ENCODE data around the gene LRRC3C.

Gene LRRC3C

DNA sequence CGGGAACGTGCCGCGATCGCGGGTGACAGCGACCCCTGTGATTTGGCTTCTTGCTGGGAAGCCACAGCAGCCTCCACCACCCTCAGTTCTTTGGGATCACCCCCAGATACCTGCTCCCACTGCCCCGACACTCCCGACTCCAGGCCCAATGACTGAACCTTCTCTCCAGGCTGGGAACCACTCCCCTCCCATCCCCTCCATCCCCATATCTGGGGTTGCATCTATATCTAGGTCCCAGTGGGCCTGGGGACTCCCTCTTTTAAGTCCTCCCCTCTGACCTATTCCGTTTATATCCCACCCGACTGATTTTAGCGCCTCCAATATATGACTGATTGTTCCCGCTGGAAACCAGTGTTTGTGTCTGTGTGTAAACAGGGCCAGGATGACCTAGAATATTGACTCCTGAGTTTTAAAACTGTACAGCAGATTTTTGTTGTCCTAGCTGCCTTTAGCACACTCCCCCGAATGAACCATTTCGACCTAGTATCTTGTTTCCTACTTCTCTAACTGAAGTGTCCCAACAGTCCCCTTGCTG is 53.7 kb downstream of the LRRC3C start:
- peak; percentile 8 for TF ChIP-seq CTCF (IDR thresholded peaks at IDR 0.05; ENCODE audit: insufficient read depth, low read length, poor library complexity, severe bottlenecking)
- H3K36me3 ChIP-seq (ENCODE audit: control insufficient read depth, insufficient read depth, low read length): peaks cover 15% of the 10 kb centered on the region
- peak overlapping the region; percentile 99 for H3K4me3 ChIP-seq (replicated peaks; ENCODE audit: low read depth, low read length)
- DNase-seq (ENCODE audit: extremely low read depth, insufficient read length): no peak
- H3K27me3 ChIP-seq (replicated peaks; ENCODE audit: control insufficient read depth, insufficient read depth, low read length): no peaks in the 10 kb centered on the region

DNA sequence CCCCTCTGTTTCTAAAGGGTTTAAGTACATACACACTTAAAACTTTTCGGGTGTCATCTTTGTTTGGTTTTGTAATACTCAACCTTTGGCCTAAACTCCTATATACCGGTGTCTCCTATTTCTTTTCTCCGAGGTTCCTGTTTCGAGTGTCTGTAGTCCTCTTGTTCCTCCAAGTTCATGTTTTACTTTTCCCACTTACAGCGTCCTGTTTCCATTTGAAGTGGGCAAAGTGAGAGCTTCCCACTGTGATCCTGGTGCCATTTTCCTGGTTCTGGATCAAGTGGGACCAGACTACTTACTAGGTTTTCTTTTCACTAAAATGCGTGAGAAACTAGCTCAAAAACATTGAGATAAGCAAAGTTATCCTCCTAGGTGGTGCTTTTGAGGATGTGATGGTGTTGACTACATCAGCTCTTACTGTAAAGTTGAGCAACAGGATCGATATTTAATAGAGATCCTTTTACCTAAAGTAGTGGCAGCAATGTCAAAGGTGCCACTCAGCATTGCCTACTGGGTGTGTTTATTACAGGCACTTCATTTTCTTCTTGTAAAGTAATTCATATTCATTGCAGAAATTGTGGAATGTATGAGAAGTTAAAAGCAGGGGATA is 54.3 kb downstream of the LRRC3C start:
- TF ChIP-seq CTCF (IDR thresholded peaks at IDR 0.05; ENCODE audit: insufficient read depth, low read length, poor library complexity, severe bottlenecking): no peak

DNA sequence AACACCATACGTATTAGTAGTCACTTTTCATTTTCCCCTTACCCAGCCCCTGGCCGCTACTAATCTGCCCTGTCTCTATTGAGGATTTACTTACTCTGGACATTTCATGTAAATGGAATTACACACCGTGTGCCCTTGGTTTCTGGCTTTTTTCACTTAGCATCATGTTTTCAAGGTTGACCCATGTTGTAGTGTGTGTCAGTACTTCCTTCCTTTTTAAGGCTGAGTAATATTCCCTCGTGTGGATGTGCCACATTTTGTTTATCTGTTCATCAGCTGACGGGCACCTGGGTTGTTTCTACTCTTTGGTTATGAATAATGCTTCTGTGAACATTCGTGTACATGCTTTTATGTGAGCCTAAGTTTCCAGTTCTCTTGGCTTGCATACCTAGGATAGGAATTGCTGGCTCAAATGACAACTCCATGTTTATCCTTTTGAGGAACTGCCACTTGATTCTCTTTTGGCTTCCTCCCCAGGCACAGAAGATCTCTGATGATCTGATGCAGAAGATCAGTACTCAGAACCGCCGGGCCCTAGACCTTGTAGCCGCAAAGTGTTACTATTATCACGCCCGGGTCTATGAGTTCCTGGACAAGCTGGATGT is 60.8 kb downstream of the LRRC3C start:
- TF ChIP-seq CTCF (IDR thresholded peaks at IDR 0.05; ENCODE audit: insufficient read depth, low read length, poor library complexity, severe bottlenecking): no peak
- Histone ChIP-seq H3K36me3 (ENCODE audit: control insufficient read depth, insufficient read depth, low read length) (peaks cover 53% of the 10 kb centered on the region), H3K4me3 (replicated peaks; ENCODE audit: low read depth, low read length) (no peak overlapping the region), H3K27me3 (replicated peaks; ENCODE audit: control insufficient read depth, insufficient read depth, low read length) (no peaks in the 10 kb centered on the region)
- DNase-seq (ENCODE audit: extremely low read depth, insufficient read length): no peak

More for the DNA sequence above, 54.3 kb downstream of the LRRC3C start:
- Histone ChIP-seq H3K36me3 (ENCODE audit: control insufficient read depth, insufficient read depth, low read length) (peaks cover 19% of the 10 kb centered on the region), H3K27me3 (replicated peaks; ENCODE audit: control insufficient read depth, insufficient read depth, low read length) (no peaks in the 10 kb centered on the region), H3K4me3 (replicated peaks; ENCODE audit: low read depth, low read length) (peak overlapping the region; percentile 99)
- DNase-seq (ENCODE audit: extremely low read depth, insufficient read length): no peak

DNA sequence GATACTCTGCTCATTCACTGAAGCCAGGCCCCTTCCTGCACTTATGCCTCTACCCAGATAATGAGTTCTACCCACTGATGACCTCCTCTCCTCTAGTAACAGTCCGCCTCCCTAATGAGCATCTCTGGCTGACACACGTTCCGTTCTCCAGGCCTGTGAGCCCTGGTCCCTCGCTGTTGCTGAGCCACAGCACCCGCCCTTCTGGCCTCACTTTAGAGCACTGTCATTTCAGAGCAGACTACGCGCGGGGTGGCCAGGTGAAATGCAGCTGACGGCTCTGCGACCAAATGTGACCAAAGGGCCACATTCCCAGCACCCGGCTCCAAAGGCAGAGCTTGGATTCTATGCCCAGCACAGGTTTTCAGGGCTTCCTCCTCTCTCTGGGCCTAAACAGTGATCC is 66.9 kb downstream of the LRRC3C start:
- H3K4me3 ChIP-seq (replicated peaks; ENCODE audit: low read depth, low read length): no peak overlapping the region
- no peak for DNase-seq (ENCODE audit: extremely low read depth, insufficient read length)
- TF ChIP-seq CTCF (IDR thresholded peaks at IDR 0.05; ENCODE audit: insufficient read depth, low read length, poor library complexity, severe bottlenecking): no peak
- H3K36me3 ChIP-seq (ENCODE audit: control insufficient read depth, insufficient read depth, low read length): peaks cover 49% of the 10 kb centered on the region
- H3K27me3 ChIP-seq (replicated peaks; ENCODE audit: control insufficient read depth, insufficient read depth, low read length): no peaks in the 10 kb centered on the region

All from GM06990 (cell line).